ENCODE data around the gene UBE3C.

Gene UBE3C

DNA sequence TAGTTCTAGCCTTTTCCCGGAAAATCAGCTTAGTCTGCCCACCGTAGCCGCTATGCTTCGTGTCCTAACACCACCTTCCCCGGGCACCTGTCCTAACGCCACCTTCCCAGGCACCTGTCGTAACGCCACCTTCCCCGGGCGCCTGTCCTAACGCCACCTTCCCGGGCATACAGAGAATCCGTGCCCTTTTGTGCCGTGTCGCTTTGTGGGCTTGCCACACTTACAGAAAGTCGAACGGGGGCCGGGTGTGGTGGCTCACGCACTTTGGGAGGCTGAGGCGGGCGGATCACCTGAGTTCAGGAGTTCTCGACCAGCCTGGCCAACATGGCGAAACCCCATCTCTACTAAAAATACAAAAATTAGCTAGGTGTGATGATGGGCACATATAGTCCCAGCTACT lies 124.4 kb downstream of the UBE3C start:
- CTCF ChIA-PET, result interaction anchor here (0.9 kb wide), 1 partner anchor 17 kb away, joined by 3 read pairs; no protein-coding TSS in a partner anchor
- TF ChIP-seq ELF4 (IDR thresholded peaks at IDR 0.05) (no peak), SP1 (IDR thresholded peaks at IDR 0.05) (no peak), NFRKB (IDR thresholded peaks at IDR 0.05) (no peak), FOXM1 (IDR thresholded peaks at IDR 0.05; ENCODE audit: borderline replicate concordance) (no peak), ZNF384 (IDR thresholded peaks at IDR 0.05) (no peak), FOXK2 (IDR thresholded peaks at IDR 0.05) (no peak), FOXA1 (IDR thresholded peaks at IDR 0.05) (no peak), BHLHE40 (IDR thresholded peaks at IDR 0.05; ENCODE audit: borderline replicate concordance) (no peak), LEF1 (IDR thresholded peaks at IDR 0.05; ENCODE audit: borderline replicate concordance) (no peak), L3MBTL2 (conservative IDR thresholded peaks at IDR 0.05) (no peak), ARNT (IDR thresholded peaks at IDR 0.05) (no peak), SUZ12 (IDR thresholded peaks at IDR 0.05) (no peak)
- TF ChIP-seq, protein P1, sequence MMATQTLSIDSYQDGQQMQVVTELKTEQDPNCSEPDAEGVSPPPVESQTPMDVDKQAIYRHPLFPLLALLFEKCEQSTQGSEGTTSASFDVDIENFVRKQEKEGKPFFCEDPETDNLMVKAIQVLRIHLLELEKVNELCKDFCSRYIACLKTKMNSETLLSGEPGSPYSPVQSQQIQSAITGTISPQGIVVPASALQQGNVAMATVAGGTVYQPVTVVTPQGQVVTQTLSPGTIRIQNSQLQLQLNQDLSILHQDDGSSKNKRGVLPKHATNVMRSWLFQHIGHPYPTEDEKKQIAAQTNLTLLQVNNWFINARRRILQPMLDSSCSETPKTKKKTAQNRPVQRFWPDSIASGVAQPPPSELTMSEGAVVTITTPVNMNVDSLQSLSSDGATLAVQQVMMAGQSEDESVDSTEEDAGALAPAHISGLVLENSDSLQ (IDR thresholded peaks at IDR 0.05), result no peak
- no peak for DNase-seq (ENCODE audit: extremely low spot score)
- POLR2A ChIA-PET, result no interaction called here

DNA sequence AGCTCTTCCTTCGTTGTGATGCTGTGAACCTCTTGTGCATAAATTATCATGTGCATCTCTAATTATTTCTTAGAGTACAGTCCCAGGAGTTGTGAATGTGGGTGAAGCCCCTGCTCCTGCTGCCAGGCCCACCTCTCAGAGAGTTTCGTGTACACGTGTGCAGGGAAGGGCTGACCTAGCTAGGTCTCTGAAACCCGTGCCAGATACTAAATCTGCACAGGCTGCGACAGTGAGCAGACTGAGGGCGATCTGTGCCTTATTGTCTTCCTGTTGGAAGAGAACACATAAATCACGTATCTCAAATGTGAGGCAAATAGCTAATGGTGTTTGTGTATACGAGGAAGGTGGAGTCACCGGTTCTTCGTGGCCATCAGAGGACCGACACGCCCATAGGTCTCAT lies 126.3 kb downstream of the UBE3C start:
- ChIA-PET POLR2A (no interaction called here), CTCF (interaction anchor here (0.6 kb wide), 1 partner anchor 139 kb away, joined by 5 read pairs; no protein-coding TSS in a partner anchor)
- DNase-seq (ENCODE audit: extremely low spot score), result no peak
- TF ChIP-seq L3MBTL2 (conservative IDR thresholded peaks at IDR 0.05) (no peak), ARNT (IDR thresholded peaks at IDR 0.05) (no peak), CTBP1 (IDR thresholded peaks at IDR 0.05; ENCODE audit: borderline replicate concordance) (no peak), SP1 (IDR thresholded peaks at IDR 0.05) (no peak), HDGF (IDR thresholded peaks at IDR 0.05; ENCODE audit: borderline replicate concordance) (no peak), SUZ12 (IDR thresholded peaks at IDR 0.05) (no peak), LEF1 (IDR thresholded peaks at IDR 0.05; ENCODE audit: borderline replicate concordance) (no peak), FOXM1 (IDR thresholded peaks at IDR 0.05; ENCODE audit: borderline replicate concordance) (no peak)

DNA sequence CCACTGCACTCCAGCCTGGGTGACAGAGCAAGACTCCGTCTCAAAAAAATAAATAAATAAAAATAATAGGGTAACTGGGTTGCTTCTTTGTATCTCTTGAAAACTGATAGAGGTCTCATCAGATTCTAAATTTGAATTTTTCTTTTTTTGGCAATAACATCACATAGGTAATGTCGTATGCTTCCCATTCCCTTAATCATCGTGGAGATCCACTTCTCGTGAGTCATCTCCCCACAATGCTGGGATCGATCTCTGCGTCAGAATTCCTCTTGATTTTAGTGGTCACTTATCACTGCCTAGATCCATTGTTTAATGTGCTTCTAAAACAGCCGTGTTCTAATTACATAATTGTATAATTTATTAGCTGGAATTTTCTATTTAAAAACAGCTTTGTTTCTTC lies 127.5 kb downstream of the UBE3C start:
- TF ChIP-seq HDGF (IDR thresholded peaks at IDR 0.05; ENCODE audit: borderline replicate concordance) (no peak), SUZ12 (IDR thresholded peaks at IDR 0.05) (no peak), CTBP1 (IDR thresholded peaks at IDR 0.05; ENCODE audit: borderline replicate concordance) (no peak), LEF1 (IDR thresholded peaks at IDR 0.05; ENCODE audit: borderline replicate concordance) (no peak), FOXM1 (IDR thresholded peaks at IDR 0.05; ENCODE audit: borderline replicate concordance) (no peak)
- TF ChIP-seq, protein P1 (IDR thresholded peaks at IDR 0.05), result no peak
- no peak for DNase-seq (ENCODE audit: extremely low spot score)
- ChIA-PET POLR2A (no interaction called here), CTCF (interaction anchor here (1.0 kb wide), 1 partner anchor 17 kb away, joined by 4 read pairs; no protein-coding TSS in a partner anchor)

DNA sequence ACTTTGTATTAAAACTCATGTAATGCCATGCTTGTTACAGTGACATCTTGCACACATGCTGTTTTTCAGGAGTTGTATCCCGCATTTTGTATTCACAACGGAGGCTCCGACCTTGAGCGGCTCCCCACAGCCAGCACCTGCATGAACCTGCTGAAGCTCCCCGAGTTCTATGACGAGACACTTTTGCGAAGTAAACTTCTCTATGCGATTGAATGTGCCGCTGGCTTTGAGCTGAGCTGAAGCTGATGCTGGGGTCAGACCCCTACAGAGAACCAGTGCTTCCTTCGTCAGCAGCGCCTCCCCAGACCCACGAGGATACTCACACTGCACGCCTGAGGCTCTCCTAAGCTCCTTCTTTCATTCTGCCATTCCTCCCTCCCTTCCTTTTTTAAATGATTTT lies 128.8 kb downstream of the UBE3C start:
- ChIA-PET CTCF (no interaction called here), POLR2A (interaction anchor here (0.6 kb wide), 1 partner anchor 319 kb away, joined by 3 read pairs; no protein-coding TSS in a partner anchor)
- DNase-seq (ENCODE audit: extremely low spot score), result no peak
- TF ChIP-seq HDGF (IDR thresholded peaks at IDR 0.05; ENCODE audit: borderline replicate concordance), result no peak
- no peak for TF ChIP-seq TARDBP (IDR thresholded peaks at IDR 0.05)
- TF ChIP-seq ZNF384 (IDR thresholded peaks at IDR 0.05), result no peak
- TF ChIP-seq FOXA1 (IDR thresholded peaks at IDR 0.05), result no peak
- TF ChIP-seq SP1 (IDR thresholded peaks at IDR 0.05), result no peak
- TF ChIP-seq ELF4 (IDR thresholded peaks at IDR 0.05), result no peak
- TF ChIP-seq, protein P1 (IDR thresholded peaks at IDR 0.05), result no peak
- no peak for TF ChIP-seq L3MBTL2 (conservative IDR thresholded peaks at IDR 0.05)
- TF ChIP-seq FOXM1 (IDR thresholded peaks at IDR 0.05; ENCODE audit: borderline replicate concordance), result no peak
- TF ChIP-seq ARNT (IDR thresholded peaks at IDR 0.05), result no peak
- no peak for TF ChIP-seq FOXK2 (IDR thresholded peaks at IDR 0.05)
- no peak for TF ChIP-seq LEF1 (IDR thresholded peaks at IDR 0.05; ENCODE audit: borderline replicate concordance)
- no peak for TF ChIP-seq SUZ12 (IDR thresholded peaks at IDR 0.05)
- TF ChIP-seq CTBP1 (IDR thresholded peaks at IDR 0.05; ENCODE audit: borderline replicate concordance), result no peak
- no peak for TF ChIP-seq NFRKB (IDR thresholded peaks at IDR 0.05)
- TF ChIP-seq BHLHE40 (IDR thresholded peaks at IDR 0.05; ENCODE audit: borderline replicate concordance), result no peak

DNA sequence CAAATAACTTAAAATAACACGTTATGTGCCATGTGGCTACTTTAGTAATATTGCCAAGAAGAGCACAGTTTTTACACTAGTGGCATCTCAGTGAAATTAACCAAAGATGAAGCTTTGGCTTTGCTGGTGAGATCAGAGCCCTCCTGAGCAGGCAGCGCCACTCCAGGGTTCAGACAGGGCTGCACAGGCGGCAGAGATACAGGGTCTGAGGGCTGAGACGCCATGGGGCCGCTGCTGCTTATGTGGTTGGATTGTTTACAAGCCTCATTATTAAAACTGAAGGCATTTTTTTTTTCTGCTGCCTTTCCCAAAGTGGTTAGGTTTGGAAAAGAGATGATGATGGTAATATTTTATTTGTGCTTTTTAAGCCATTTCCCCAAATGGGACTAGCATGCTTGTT lies 129.2 kb downstream of the UBE3C start:
- TF ChIP-seq BHLHE40 (IDR thresholded peaks at IDR 0.05; ENCODE audit: borderline replicate concordance) (no peak), HDGF (IDR thresholded peaks at IDR 0.05; ENCODE audit: borderline replicate concordance) (no peak), SP1 (IDR thresholded peaks at IDR 0.05) (no peak), FOXK2 (IDR thresholded peaks at IDR 0.05) (no peak), FOXA1 (IDR thresholded peaks at IDR 0.05) (no peak), SUZ12 (IDR thresholded peaks at IDR 0.05) (no peak), LEF1 (IDR thresholded peaks at IDR 0.05; ENCODE audit: borderline replicate concordance) (no peak), ARNT (IDR thresholded peaks at IDR 0.05) (no peak), CTBP1 (IDR thresholded peaks at IDR 0.05; ENCODE audit: borderline replicate concordance) (no peak), FOXM1 (IDR thresholded peaks at IDR 0.05; ENCODE audit: borderline replicate concordance) (no peak), NFRKB (IDR thresholded peaks at IDR 0.05) (no peak), ELF4 (IDR thresholded peaks at IDR 0.05) (no peak), ZNF384 (IDR thresholded peaks at IDR 0.05) (no peak), TARDBP (IDR thresholded peaks at IDR 0.05) (no peak), L3MBTL2 (conservative IDR thresholded peaks at IDR 0.05) (no peak)
- TF ChIP-seq, protein P1 (IDR thresholded peaks at IDR 0.05), result no peak
- CTCF ChIA-PET, result no interaction called here
- POLR2A ChIA-PET, result no interaction called here
- no peak for DNase-seq (ENCODE audit: extremely low spot score)

Measured in HEK293T (cell line).